Panc1 (cell line): ENCODE measurements around the gene KLK5. TPM values are rescaled to one million over a fixed set of nuclear protein-coding genes. Genes with fewer than 3 reads are reported as not detected.

ENCODE experiments used
- ATAC-seq: fragments of 200-7000 bp; cut with Tn5 transposase; 2 replicates; pipeline ENCODE4 v1.9.1; 2020; ENCODE audit warnings: mild to moderate bottlenecking, moderate library complexity
- BruUV-seq: library from RNA; stranded (reverse); fragments of 400-500 nt; replicated peaks from 2 replicates; lab custom pipeline; 2021; lab: Mats Ljungman, UMichigan
- CTCF ChIA-PET: fragments of 300-600 bp; sonication (Branson Sonifier 250); formaldehyde crosslinking; loops from one replicate; lab custom pipeline; 2022; ENCODE audit warnings: antibody characterized with exemption; lab: Charles Lee
- POLR2A ChIA-PET: fragments of 300-600 bp; sonication (Branson Sonifier 250); formaldehyde crosslinking; loops from one replicate; lab custom pipeline; 2022; ENCODE audit warnings: antibody characterized with exemption; lab: Charles Lee
- DNase-seq: peaks from one replicate; pipeline ENCODE4 v3.0.0-alpha.2; 2010; ENCODE audit warnings: low read depth, low spot score
- H3K27ac ChIP-seq: 2 replicates; pipeline ENCODE4 v1.5.1; 2011; ENCODE audit warnings: mild to moderate bottlenecking, low read length, inconsistent platforms
- H3K27me3 ChIP-seq: fragments of 200-500 bp; sonication (Bioruptor generic); 2 replicates; pipeline ENCODE4 v1.6.0; 2014; ENCODE audit warnings: low read length, inconsistent platforms; ENCODE audit not compliant: control insufficient read depth, insufficient read depth
- H3K36me3 ChIP-seq: fragments of 200-500 bp; sonication (Bioruptor generic); 2 replicates; pipeline ENCODE4 v1.5.1; 2014; ENCODE audit warnings: inconsistent platforms, mild to moderate bottlenecking, low read length, moderate library complexity; ENCODE audit not compliant: control insufficient read depth, insufficient read depth
- H3K4me1 ChIP-seq: 2 replicates; pipeline ENCODE4 v1.5.1; 2011; ENCODE audit warnings: inconsistent platforms, mild to moderate bottlenecking, low read length, moderate library complexity; ENCODE audit not compliant: control insufficient read depth, insufficient read depth
- H3K4me3 ChIP-seq, 2 experiments: 2 replicates each; pipeline ENCODE4 v1.5.1; 2011 to 2012; ENCODE audit warnings: low read depth in 2 of 2, low read length in 2 of 2, mild to moderate bottlenecking in 2 of 2, inconsistent platforms in 1 of 2, moderate library complexity in 1 of 2
- H3K9me3 ChIP-seq: fragments of 200-500 bp; sonication (Bioruptor generic); 2 replicates; pipeline ENCODE4 v1.5.1; 2014; ENCODE audit warnings: low read depth, mild to moderate bottlenecking, inconsistent platforms, low read length, moderate library complexity; ENCODE audit not compliant: control insufficient read depth, insufficient read depth
- CTCF ChIP-seq: fragments of 450-650 bp; IDR thresholded peaks from 2 replicates; pipeline ENCODE4 v1.5.1; 2017; ENCODE audit warnings: mild to moderate bottlenecking
- POLR2AphosphoS5 ChIP-seq: IDR thresholded peaks from 2 replicates; pipeline ENCODE4 v1.6.1; 2012; ENCODE audit warnings: mild to moderate bottlenecking, low read depth, low read length, moderate library complexity
- REST ChIP-seq, 2 experiments: IDR thresholded peaks; 2 replicates each; pipeline ENCODE4 v1.6.1; 2011 to 2012; ENCODE audit warnings: low read depth in 2 of 2, control low read depth in 1 of 2, low read length in 1 of 2, mild to moderate bottlenecking in 1 of 2, moderate library complexity in 1 of 2; ENCODE audit not compliant: insufficient read depth in 1 of 2
- SIN3A ChIP-seq: IDR thresholded peaks from 2 replicates; pipeline ENCODE4 v1.6.1; 2012; ENCODE audit warnings: low read depth, mild to moderate bottlenecking, low read length, moderate library complexity, borderline replicate concordance; ENCODE audit not compliant: insufficient read depth
- TCF7L2 ChIP-seq: IDR thresholded peaks from 2 replicates; pipeline ENCODE4 v1.6.1; 2011; ENCODE audit warnings: mild to moderate bottlenecking, low read depth, low read length, inconsistent platforms
- in situ Hi-C: cut with HindIII; loops from 2 replicates; pipeline ENCODE4 v1.10.0; 2016; ENCODE audit warnings: low sequenced_read_pairs, low pct_unique_long_range_greater_than_20kb
- intact Hi-C: fragments of 100-400 bp; cut with micrococcal nuclease; formaldehyde crosslinking; loops from one replicate; pipeline ENCODE4 v1.10.0; 2022; ENCODE audit not compliant: unreplicated experiment
- total RNA-seq: library from RNA; stranded (reverse); gene quantifications from one replicate; pipeline ENCODE4 v1.2.1, GENCODE V29; 2021; ENCODE audit not compliant: unreplicated experiment

The KLK5 gene
- total RNA-seq, 1 experiment from 2014 or later: not detected

GRCh38 chr19:50943074-50943828, 9.6 kb downstream of the KLK5 start:
- H3K27ac ChIP-seq: no peak overlapping the region
- TF ChIP-seq REST (IDR thresholded peaks at IDR 0.05; ENCODE audit: insufficient read depth in 1 of 2, low read depth in 2 of 2, low read length in 1 of 2) (no peak), SIN3A (no peak)
- H3K27me3 ChIP-seq: no peaks in the 10 kb centered on the region
- intact Hi-C loops: no loop called here
- BruUV-seq: no TSS peak
- CTCF ChIA-PET: no interaction called here
- DNase-seq (no peak), ATAC-seq (no peak)
- H3K36me3 ChIP-seq: no peaks in the 10 kb centered on the region
- H3K9me3 ChIP-seq: no peaks in the 10 kb centered on the region
- H3K4me1 ChIP-seq: no peaks in the 10 kb centered on the region
- POLR2A ChIA-PET: no interaction called here
- no peak overlapping the region for H3K4me3 ChIP-seq
- in situ Hi-C loops: no loop called here

- intact Hi-C loops: no loop called here
- Histone ChIP-seq H3K4me1 (no peaks in the 10 kb centered on the region), H3K27me3 (no peaks in the 10 kb centered on the region), H3K4me3 (no peak overlapping the region), H3K36me3 (no peaks in the 10 kb centered on the region), H3K9me3 (no peaks in the 10 kb centered on the region), H3K27ac (no peak overlapping the region)
- CTCF ChIA-PET: no interaction called here
- POLR2A ChIA-PET: no interaction called here
- no TSS peak for BruUV-seq
- in situ Hi-C loops: no loop called here
- ATAC-seq: no peak
- no peak for DNase-seq
- no peak for TF ChIP-seq TCF7L2
- no peak for TF ChIP-seq SIN3A
- TF ChIP-seq CTCF: no peak
- no peak for TF ChIP-seq POLR2AphosphoS5
- TF ChIP-seq REST (IDR thresholded peaks at IDR 0.05; ENCODE audit: insufficient read depth in 1 of 2, low read depth in 2 of 2, low read length in 1 of 2): no peak
These were observed 13.2 kb downstream of the KLK5 start for GRCh38 chr19:50939596-50939995.
